ENCODE measurements around the gene NUTF2.
"Not testable (repeated sequence)": the region's sequence is repeated elsewhere in the genome, so short reads cannot be mapped to it uniquely, and the experiment has no call there.

Gene NUTF2

DNA sequence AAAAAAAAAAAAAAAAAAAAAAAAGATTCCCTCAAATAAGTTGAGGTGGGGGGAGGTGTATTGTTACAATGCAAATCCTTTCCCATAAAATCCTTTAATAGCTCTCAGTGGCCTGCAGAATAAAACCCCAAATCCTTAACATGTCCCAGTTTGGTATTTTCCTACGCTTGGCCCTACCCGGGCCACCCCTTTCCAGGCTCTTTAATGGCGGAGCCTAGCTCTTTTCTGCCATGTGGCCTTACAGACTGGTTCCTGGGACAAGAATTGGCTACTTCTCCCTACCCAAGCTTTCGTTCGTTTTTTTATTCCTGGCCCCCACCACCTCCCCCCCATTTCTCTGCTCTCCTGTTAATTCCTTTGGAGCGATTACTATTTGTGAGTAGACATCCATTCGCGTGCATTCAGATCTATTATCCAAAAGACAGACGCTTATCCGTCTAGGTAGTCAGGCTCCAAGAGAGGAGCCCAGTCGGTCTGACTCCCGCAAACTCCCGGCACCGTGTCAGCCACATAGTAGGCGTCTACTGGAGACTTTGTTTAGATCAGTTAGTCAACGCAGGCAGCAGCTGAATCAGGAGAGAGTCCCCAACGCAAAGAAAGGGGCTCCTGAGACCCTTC is 5.4 kb upstream of the NUTF2 start:
- no peak for DNase-seq

DNA sequence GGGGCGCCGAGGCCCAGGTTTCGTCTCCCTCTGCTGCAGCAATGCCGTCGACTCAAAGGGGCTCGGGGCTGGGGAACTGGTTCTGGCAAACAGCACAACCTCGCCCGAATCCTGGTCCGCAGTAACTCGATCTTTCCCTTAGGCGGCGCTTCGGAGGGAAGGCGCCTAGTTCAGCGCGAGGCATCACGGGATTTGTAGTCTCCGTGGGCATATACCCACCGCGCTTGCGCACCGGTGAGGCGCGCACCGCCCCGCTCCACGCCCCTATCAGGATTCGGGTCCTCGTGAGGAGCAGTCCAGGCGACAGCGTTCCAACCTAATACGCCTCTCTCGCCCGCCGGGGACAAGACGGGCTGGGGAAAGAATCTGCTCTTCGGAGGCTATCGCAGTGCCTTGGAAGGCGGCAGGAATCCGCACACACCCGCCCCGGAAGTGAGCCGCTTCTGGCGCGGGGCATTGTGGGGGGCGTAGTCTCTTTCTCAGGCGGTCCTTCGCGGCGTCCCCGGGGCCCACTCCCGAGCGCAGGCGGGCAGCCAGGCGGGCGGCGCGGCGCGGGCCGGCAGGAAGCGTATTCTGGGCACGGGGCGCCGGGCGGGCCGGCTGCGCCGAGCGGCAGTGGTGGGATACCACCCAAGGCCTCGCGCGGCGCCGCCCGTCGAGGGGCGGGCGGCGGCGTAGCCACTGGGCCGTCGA is 4.8 kb upstream of the NUTF2 start, which contains the start of gene THAP11:
Gene THAP11, plus strand, starts transcription at position 505 of the 693 bp plus-strand sequence. CDS start 235 bp downstream, outside the sequence.
- peak; percentile 95 for DNase-seq

DNA sequence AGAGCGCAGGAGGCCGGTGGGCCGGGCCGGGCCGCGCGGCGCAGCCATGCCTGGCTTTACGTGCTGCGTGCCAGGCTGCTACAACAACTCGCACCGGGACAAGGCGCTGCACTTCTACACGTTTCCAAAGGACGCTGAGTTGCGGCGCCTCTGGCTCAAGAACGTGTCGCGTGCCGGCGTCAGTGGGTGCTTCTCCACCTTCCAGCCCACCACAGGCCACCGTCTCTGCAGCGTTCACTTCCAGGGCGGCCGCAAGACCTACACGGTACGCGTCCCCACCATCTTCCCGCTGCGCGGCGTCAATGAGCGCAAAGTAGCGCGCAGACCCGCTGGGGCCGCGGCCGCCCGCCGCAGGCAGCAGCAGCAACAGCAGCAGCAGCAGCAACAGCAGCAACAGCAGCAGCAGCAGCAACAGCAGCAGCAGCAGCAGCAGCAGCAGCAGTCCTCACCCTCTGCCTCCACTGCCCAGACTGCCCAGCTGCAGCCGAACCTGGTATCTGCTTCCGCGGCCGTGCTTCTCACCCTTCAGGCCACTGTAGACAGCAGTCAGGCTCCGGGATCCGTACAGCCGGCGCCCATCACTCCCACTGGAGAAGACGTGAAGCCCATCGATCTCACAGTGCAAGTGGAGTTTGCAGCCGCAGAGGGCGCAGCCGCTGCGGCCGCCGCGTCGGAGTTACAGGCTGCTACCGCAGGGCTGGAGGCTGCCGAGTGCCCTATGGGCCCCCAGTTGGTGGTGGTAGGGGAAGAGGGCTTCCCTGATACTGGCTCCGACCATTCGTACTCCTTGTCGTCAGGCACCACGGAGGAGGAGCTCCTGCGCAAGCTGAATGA is 4.0 kb upstream of the NUTF2 start:
- peak; percentile 70 for DNase-seq

- no peak for DNase-seq
Observed at GRCh38 chr16:67843343-67843765, 3.4 kb upstream of the NUTF2 start.

DNA sequence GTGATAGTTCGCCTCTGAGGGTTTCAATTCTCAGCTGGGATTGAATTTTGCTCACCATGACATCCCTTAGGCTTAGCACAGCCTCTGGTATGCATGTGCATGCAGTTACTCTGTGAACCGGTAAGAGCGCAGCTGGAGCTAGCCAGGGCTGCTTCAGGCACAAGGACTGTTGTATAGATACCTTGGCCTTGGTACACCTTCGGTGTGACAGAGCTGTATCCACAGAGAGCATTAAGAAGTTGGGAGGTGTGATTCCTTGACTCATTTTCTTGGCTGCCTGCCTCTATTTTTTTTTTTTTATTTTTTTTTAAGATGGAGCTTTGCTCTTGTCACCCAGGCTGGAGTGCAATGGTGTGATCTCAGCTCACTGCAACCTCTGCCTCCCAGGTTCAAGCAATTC is 2.2 kb upstream of the NUTF2 start:
- DNase-seq = no peak

GRCh38 chr16:67845291-67846062 is 1.3 kb upstream of the NUTF2 start:
- DNase-seq = no peak

DNA sequence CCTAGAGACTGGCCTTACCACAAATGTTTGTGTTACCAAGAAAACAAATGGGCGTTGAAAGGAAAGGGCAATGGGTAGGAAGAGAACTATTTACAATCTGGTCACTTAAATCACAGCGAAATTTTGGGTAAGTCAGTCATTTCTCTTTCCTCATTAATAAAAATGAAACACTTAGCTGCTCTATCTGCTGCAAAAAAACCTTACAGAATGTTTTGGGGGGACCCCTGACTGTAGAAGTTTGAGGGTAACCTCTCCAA is 742 bp upstream of the NUTF2 start:
- no peak for DNase-seq

- peak; percentile 24 for DNase-seq
Observed at GRCh38 chr16:67847064-67847861, 530 bp downstream of the NUTF2 start, which contains the start of gene CENPT. Gene CENPT, minus strand, starts transcription at chr16:67847693. Its CDS starts 13,834 bp downstream, at chr16:67833859.

- DNase-seq = no peak
Observed at GRCh38 chr16:67848118-67848517, 1.4 kb downstream of the NUTF2 start.

DNA sequence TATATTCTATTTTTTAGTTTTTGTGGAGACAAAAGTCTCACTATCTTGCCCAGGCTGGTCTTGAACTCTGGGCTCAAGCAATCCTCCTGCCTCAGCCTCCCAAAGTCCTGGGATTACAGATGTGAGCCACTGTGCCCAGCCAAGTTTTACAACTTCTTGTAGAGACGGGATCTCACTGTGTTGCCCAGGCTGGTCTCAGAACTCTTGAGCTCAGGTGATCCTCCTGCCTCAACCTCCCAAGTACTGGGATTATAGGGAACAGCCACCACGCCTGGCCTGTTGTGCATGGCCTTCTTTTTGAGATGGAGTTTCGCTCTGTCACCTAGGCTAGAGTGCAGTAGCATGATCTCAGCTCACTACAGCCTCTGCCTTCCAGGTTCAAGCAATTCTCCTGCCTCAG is 6.9 kb downstream of the NUTF2 start:
- no peak for DNase-seq

- DNase-seq = no peak
Observed at GRCh38 chr16:67855789-67856188, 9.1 kb downstream of the NUTF2 start.

DNA sequence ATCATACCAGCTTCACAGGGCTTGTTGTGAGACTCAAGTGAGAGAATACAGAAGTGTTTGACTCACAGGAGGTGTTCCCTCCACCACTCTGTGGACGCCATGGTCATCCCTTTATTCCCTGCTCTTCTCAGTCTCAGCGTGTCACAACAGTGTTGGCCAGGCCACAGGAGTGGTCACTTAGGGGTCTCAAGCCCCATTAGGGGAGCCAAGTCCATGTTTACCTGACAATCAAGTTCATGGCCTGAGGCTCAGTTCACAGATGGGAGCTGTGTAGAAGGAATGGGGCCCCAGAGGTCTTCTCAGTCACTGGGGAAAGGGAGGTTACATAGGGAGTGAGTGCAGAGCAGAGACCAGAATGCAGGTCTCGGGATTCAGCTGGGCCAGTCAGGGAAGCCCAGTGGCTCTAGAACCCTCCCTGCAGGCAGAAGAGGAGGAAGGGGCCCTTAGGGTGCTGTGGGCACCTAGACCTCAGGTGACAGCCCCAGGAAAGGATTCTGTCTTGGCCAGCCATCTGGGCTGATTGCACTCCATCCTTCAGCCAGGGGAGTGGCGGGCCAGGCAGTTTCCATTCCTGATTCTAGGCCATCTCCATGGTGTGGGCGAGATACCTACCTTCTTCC is 10.3 kb downstream of the NUTF2 start:
- DNase-seq = no peak

- DNase-seq = peak; percentile 31
Observed at GRCh38 chr16:67857547-67858233, 11.0 kb downstream of the NUTF2 start.

- no peak for DNase-seq
Observed at GRCh38 chr16:67858500-67858899, 11.8 kb downstream of the NUTF2 start.

DNA sequence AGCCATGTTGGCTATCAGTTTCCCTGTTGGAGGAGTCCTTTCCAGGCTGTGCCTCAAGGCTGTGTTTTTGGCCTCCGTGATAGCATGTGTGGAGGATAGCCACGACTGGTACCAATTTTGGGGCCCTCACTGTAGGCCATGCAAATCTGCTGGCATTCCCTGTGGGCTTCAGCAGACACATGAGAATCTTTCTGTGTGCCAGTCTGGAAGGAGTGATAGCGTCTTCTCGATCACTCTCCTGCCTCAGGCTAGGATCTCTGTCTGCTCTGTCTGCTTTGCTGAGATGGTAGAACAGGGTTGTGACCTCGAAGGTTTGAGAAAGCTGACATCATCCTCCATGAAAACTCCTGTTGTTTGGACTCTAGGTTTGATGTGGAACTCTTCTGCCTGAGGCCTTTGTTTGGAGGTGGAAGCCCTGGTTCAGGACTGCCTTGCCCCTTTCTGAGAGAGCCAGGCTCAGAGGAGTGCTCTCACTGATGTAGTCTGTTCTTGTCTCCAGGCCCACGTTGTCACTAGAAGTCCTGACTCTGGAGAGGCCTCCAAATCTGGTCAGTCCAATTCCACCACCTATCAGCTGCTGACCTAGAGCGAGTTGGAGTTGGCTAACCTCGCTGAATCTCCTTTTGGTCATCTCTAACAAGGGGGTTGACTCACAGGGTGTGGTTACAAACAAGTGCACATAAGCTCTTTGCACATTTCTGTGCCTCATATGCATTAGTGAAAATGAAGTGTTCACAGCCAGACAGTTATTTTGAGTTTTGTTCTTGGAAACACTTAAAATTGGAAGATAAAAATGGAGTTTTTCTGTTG is 14.1 kb downstream of the NUTF2 start:
- DNase-seq = no peak

- no peak for DNase-seq
Observed at GRCh38 chr16:67861877-67862276, 15.1 kb downstream of the NUTF2 start.

DNA sequence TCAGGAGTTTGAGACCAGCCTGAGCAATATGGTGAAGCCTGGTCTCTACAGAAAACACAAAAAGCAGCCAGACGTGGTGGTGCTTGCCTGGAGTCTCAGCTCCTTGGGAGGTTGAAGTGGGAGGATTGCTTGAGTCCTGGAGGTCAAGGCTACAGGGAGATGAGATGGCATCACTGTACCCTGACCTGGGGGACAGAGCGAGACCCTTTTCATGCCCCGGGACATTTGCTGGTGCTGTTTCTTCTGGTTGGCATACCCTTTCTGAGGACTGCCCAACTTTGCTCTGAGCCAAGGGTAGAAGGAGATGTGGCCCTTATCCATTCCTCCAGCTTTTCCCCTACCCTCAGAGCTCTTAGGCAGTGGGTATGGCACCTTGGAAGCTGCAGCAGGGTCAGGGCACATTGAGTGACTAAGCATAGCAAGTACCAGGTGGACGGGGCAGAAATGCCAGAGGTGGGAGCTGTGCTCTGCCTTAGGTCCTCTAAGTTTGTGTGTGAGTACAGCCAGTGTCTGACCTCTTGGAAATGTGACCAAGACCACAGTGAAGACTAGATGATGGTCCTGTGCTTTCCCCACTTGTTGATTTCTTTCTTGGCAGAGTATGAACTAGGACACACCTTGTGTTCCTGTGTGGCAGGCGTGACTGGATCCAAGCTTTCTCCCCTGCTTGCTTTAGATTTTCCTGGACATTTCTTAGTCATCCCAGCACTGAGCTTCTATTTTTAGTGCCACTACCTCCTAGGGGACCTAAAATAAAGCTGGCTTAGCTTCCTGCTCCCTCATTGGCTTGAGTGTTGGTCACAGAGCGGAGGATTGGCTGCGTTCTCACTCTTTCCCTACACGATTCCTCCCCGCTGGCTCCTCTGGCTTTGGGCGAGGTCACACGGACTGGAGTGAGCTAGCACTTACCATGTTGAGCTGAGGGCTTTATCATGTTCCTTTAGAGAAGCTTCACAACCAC is 16.2 kb downstream of the NUTF2 start:
- DNase-seq = no peak

GRCh38 chr16:67864044-67864443 is 17.3 kb downstream of the NUTF2 start:
- DNase-seq = not testable (repeated sequence)

DNA sequence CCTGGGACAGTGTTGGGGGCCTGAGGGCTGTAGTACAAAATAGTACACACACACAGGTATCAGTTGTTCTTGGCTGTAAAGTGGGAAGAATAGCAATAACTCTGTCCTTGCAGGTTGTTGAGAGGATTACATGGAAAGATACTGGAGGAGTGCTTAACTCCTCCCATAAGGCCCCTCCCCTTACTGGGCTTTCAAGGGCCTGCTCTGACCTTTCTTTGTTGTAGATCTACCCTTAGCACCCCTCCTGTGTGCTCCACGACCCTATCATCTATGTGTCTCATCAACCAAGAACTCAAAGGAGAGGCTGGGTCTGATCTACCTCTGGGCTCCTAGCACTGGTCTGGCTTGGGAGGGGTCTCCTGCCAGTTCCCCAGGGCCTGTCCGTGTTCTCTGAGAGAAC is 17.9 kb downstream of the NUTF2 start:
- no peak for DNase-seq
